Measurements from ENCODE around the gene LMAN1. TPM values are rescaled to one million over a fixed set of nuclear protein-coding genes. Genes with fewer than 3 reads are reported as not detected.

LMAN1 gene
- total RNA-seq (2012; rRNA removed) (213 and 262 TPM in 2 replicates), polyA plus RNA-seq (2012; rRNA removed) (74.1 and 83.1 TPM in 2 replicates), Bru-seq, nascent RNA (percentile 93 among the genes with signal in this experiment), BruChase-seq, experiment 1, labeled RNA remaining after a 6-hour chase (percentile 97 among the genes with signal in this experiment), BruChase-seq, experiment 2, labeled RNA remaining after a 2-hour chase (percentile 96 among the genes with signal in this experiment)
- 42.8 and 47.9 TPM in 2 replicates for polyA plus RNA-seq (2012; cell fraction: cytosol; rRNA removed)
- polyA plus RNA-seq (2012; cell fraction: nucleus; rRNA removed; ENCODE audit: low replicate concordance), result 22.6 and 89.0 TPM in 2 replicates
- long read RNA-seq, full-length matches to known transcripts, result 135 of 224 reads
- long read RNA-seq, partial matches to known transcripts, result 75 of 224 reads
- long read RNA-seq, other reads (novel, unspliced or antisense), result 14 of 224 reads

DNA sequence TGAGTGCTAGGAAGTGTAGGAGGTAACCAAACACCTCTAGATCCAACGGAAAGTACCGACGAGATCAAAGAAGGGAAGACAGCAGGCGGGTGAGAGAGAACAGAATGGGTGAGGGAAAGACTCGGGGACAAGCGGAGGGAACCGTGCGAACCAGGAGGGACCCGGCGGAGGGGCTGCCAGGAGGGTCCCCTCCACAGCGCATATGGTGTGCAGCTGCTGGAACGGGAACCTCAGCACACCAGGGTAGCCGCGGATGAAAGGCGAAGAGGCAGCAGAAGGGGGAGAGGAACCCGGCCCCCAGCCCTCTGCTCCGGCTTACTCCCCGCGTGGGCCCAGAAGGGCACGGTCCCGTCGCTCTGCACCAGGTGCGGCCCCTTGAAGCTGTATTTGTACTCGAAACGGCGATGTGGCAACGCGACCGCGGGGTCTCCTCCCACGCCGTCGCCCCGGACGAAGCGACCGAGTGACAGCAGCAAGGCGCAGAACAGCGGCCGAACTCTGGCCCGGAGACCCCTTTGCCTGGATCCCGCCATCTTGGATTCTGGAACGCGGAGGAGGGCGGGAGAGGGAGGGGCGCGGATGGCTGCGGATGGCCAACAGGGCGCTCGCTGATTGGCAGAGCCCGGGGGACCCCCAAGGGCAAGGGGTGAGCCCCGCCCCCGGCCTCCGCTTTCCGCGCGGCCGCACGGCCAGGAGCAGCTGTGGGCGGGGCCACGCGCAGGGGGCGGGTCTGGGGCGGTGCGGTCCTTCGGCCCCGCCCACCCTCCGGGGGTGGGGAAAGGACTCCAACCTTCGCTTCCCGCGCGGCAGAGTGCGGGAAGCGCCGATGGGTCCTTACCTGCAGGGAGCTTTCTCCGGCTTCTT, at the start of gene LMAN1:
LMAN1 (minus strand) TSS at position 554 of the 864 bp plus-strand sequence; CDS start at position 533, 21 bp downstream.
- H3K18ac ChIP-seq (ENCODE audit: low read depth, low read length), result peak within 1 kb of the TSS; percentile 86
- peak within 1 kb of the TSS; percentile 97 for H2AFZ ChIP-seq (replicated peaks; ENCODE audit: low read length, poor library complexity)
- H4K8ac ChIP-seq (ENCODE audit: low read depth in 2 of 2, low read length in 2 of 2), result peak within 1 kb of the TSS; percentile 88 to 92
- no peaks in the 10 kb centered on the region for H3K9me1 ChIP-seq (ENCODE audit: insufficient read depth, low read length)
- H2BK5ac ChIP-seq (ENCODE audit: low read depth, low read length, poor library complexity, severe bottlenecking), result peak within 1 kb of the TSS; percentile 94
- DNase-seq (peak; percentile 91), ATAC-seq (ENCODE audit: low read depth) (peak; percentile 99)
- H3K27ac ChIP-seq (ENCODE audit: insufficient read depth, low read length), result peak within 1 kb of the TSS; percentile 97
- TF ChIP-seq MAZ (IDR thresholded peaks at IDR 0.05; ENCODE audit: borderline replicate concordance, low read depth, low read length), result peak; percentile 90
- no peak for TF ChIP-seq RCOR1 (IDR thresholded peaks at IDR 0.05; ENCODE audit: insufficient replicate concordance, low read length)
- TF ChIP-seq CHD1 (IDR thresholded peaks at IDR 0.05; ENCODE audit: low read depth, low read length), result peak; percentile 88; the same call in 1 of the 2 replicates
- TF ChIP-seq POLR2A (IDR thresholded peaks at IDR 0.05; ENCODE audit: low read depth, low read length), result peak; percentile 94
- peak; percentile 11; the same call in 1 of the 2 replicates for TF ChIP-seq MXI1 (IDR thresholded peaks at IDR 0.05; ENCODE audit: borderline replicate concordance, low read depth, low read length)
- TF ChIP-seq BHLHE40 (IDR thresholded peaks at IDR 0.05; ENCODE audit: low read depth, low read length), result no peak
- no peak for TF ChIP-seq MAFK (IDR thresholded peaks at IDR 0.05; ENCODE audit: low read depth, low read length)
- TF ChIP-seq USF2 (IDR thresholded peaks at IDR 0.05; ENCODE audit: low read depth, low read length), result peak; percentile 26; the same call in 1 of the 2 replicates
- H2BK120ac ChIP-seq (ENCODE audit: low read depth, low read length), result peak within 1 kb of the TSS; percentile 48; the same call in 1 of the 2 replicates
- no TSS peak for BruUV-seq (replicated peaks)
- H3K4me1 ChIP-seq (ENCODE audit: control insufficient read depth, insufficient read depth, low read length), result no peaks in the 10 kb centered on the region; the same call in 1 of the 2 replicates
- ChIA-PET CTCF (interaction anchor here (0.6 to 1.5 kb wide), 4 partner anchors 8 to 44 kb away, joined by 3 to 6 read pairs (median 4); no protein-coding TSS in a partner anchor), POLR2A (ENCODE audit: unreplicated experiment) (no interaction called here)
- H3K23ac ChIP-seq (ENCODE audit: low read depth, low read length), result peak within 1 kb of the TSS; percentile 86
- peaks cover 27% of the 10 kb centered on the region; the same call in 1 of the 2 replicates for H4K20me1 ChIP-seq (ENCODE audit: insufficient read depth, low read length)
- peak within 1 kb of the TSS; percentile 91 for H3K56ac ChIP-seq (ENCODE audit: extremely low read depth, insufficient read depth, low read length)
- dilution Hi-C loops (cut with HindIII; ENCODE audit: low sequenced_read_pairs, unreplicated experiment), result no loop called here
- H3K27me3 ChIP-seq (ENCODE audit: control insufficient read depth, insufficient read depth, low read length), result peaks cover 6% of the 10 kb centered on the region
- H2BK20ac ChIP-seq (ENCODE audit: low read depth, low read length), result no peak within 1 kb of the TSS
- H3K4ac ChIP-seq (ENCODE audit: low read depth, low read length), result peak within 1 kb of the TSS; percentile 97
- H2AK9ac ChIP-seq (replicated peaks; ENCODE audit: low read depth, low read length, poor library complexity), result peak within 1 kb of the TSS; percentile 99
- peak within 1 kb of the TSS; percentile 96 for H3K4me2 ChIP-seq (ENCODE audit: low read depth, low read length)
- H3K79me1 ChIP-seq (ENCODE audit: low read depth in 1 of 2, low read length in 2 of 2), result peaks cover 19 to 34% of the 10 kb centered on the region in 2 experiments; a peak in 3 of 4 replicates
- peak within 1 kb of the TSS; percentile 99 for H3K4me3 ChIP-seq (ENCODE audit: insufficient read depth, low read depth, low read length)
- H2AK5ac ChIP-seq (ENCODE audit: low read depth, low read length), result peak within 1 kb of the TSS; percentile 91
- H3K36me3 ChIP-seq (ENCODE audit: control insufficient read depth, insufficient read depth, low read length), result peaks cover 7% of the 10 kb centered on the region
- in situ Hi-C loops (cut with MboI; ENCODE audit: low sequenced_read_pairs), result no loop called here
- peak within 1 kb of the TSS; percentile 93 for H3K14ac ChIP-seq (replicated peaks; ENCODE audit: low read depth, low read length)
- H3K9me3 ChIP-seq (ENCODE audit: control insufficient read depth, insufficient read depth, low read length), result no peaks in the 10 kb centered on the region
- WGBS, 2 experiments (ENCODE audit: extremely low coverage in 2 of 2, insufficient read length in 1 of 2), result 0% methylated on average over 16 of the region's 76 CpGs; no CpG with 5 or more reads in 1 of the 2 experiments
- intact Hi-C loops (cut with micrococcal nuclease), result loop anchor here (5.0 kb wide), 1 partner anchor 463 kb away; no protein-coding TSS in a partner anchor
- peak within 1 kb of the TSS; percentile 77 for H4K91ac ChIP-seq (ENCODE audit: insufficient read depth, low read depth, low read length)
- H2BK15ac ChIP-seq (ENCODE audit: low read depth, low read length), result no peak within 1 kb of the TSS
- peak within 1 kb of the TSS; percentile 100 for H3K9ac ChIP-seq (ENCODE audit: low read depth, low read length)
- H4K5ac ChIP-seq (ENCODE audit: low read depth, low read length), result peak within 1 kb of the TSS; percentile 87
